Measurements from ENCODE around the gene RUNX3.

DNA sequence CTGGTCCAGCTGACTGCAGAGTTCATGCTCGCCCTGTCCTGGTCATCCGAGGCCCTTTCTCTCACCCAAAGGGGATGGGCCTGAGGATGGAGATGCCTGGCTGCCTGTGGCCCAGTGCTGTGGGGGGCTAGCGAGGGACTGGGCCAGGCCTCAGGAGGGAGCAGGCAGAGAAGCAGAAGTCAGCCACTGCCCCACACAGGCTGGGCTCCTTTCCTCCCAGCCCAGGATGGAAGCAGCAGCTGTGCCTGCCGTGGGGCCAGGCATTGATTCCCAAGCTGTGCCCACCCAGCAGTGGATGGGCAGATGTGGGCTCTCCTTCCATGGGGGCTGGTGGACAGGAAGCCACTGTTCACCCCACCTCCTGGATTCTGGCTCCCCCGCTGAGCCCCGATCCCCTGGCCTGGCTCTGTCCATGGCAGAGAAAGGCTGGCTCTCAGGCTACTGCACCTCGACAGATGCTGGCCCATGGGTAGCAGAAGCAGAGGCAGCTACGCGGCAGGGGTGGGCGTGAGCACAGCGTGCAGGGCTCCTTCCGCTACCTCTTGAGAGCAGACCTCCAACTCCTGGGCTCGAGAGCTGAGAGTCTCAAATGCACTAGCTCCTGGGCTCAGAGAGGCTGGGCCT, 24.6 kb downstream of the RUNX3 start:
- TF ChIP-seq POLR2A (IDR thresholded peaks at IDR 0.05), result no peak
- TF ChIP-seq, protein P1, sequence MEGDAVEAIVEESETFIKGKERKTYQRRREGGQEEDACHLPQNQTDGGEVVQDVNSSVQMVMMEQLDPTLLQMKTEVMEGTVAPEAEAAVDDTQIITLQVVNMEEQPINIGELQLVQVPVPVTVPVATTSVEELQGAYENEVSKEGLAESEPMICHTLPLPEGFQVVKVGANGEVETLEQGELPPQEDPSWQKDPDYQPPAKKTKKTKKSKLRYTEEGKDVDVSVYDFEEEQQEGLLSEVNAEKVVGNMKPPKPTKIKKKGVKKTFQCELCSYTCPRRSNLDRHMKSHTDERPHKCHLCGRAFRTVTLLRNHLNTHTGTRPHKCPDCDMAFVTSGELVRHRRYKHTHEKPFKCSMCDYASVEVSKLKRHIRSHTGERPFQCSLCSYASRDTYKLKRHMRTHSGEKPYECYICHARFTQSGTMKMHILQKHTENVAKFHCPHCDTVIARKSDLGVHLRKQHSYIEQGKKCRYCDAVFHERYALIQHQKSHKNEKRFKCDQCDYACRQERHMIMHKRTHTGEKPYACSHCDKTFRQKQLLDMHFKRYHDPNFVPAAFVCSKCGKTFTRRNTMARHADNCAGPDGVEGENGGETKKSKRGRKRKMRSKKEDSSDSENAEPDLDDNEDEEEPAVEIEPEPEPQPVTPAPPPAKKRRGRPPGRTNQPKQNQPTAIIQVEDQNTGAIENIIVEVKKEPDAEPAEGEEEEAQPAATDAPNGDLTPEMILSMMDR (IDR thresholded peaks at IDR 0.05), result no peak

All from thyroid gland (tissue), 4 donors.